Liver (tissue), 9 donors: ENCODE measurements around the gene STX16. TPM values are rescaled to one million over a fixed set of nuclear protein-coding genes. Genes with fewer than 3 reads are reported as not detected.

ENCODE experiments used
- DNase-seq: peaks from one replicate; pipeline ENCODE4 v3.0.0-alpha.2; 2017; ENCODE audit warnings: low spot score
- H3K27ac ChIP-seq, 2 donors: one replicate each; pipeline ENCODE4 v1.7.0; 2013; ENCODE audit warnings: inconsistent platforms in 2 of 2, low read length in 2 of 2, control low read depth in 1 of 2, low read depth in 1 of 2, mild to moderate bottlenecking in 1 of 2
- H3K27me3 ChIP-seq, 4 donors: one replicate each; pipeline versions ENCODE4 v1.6.1 to v1.7.0; 2013; ENCODE audit warnings: low read length in 3 of 4, inconsistent platforms in 1 of 4, mild to moderate bottlenecking in 1 of 4, moderate library complexity in 1 of 4; ENCODE audit not compliant: control insufficient read depth in 4 of 4, insufficient read depth in 4 of 4
- H3K36me3 ChIP-seq, 4 donors: one replicate each; pipeline versions ENCODE4 v1.6.1 to v1.7.0; 2013; ENCODE audit warnings: low read length in 3 of 4, mild to moderate bottlenecking in 3 of 4, low read depth in 1 of 4, moderate library complexity in 1 of 4; ENCODE audit not compliant: control insufficient read depth in 4 of 4, insufficient read depth in 3 of 4
- H3K4me1 ChIP-seq, 4 donors: one replicate each; pipeline versions ENCODE4 v1.6.1 to v1.7.0; 2013; ENCODE audit warnings: low read length in 3 of 4, mild to moderate bottlenecking in 3 of 4, moderate library complexity in 1 of 4; ENCODE audit not compliant: control insufficient read depth in 4 of 4, insufficient read depth in 4 of 4
- H3K4me3 ChIP-seq, 3 donors: one replicate each; pipeline versions ENCODE4 v1.6.1 to v1.7.0; 2013; ENCODE audit warnings: low read length in 3 of 3, control low read depth in 1 of 3, low read depth in 1 of 3, mild to moderate bottlenecking in 1 of 3
- H3K9ac ChIP-seq, 2 donors: one replicate each; pipeline ENCODE4 v1.7.0; 2013; ENCODE audit warnings: low read length in 2 of 2, mild to moderate bottlenecking in 2 of 2, moderate library complexity in 2 of 2, control low read depth in 1 of 2, low read depth in 1 of 2
- H3K9me3 ChIP-seq, 4 donors: one replicate each; pipeline versions ENCODE4 v1.6.1 to v1.7.0; 2013; ENCODE audit warnings: low read length in 3 of 4; ENCODE audit not compliant: control insufficient read depth in 4 of 4
- FOXA1 ChIP-seq: IDR thresholded peaks from 2 replicates; pipeline ENCODE4 v1.6.1; 2016; ENCODE audit warnings: antibody characterized with exemption
- FOXA2 ChIP-seq: IDR thresholded peaks from 2 replicates; pipeline ENCODE4 v1.6.1; 2016; ENCODE audit warnings: antibody characterized with exemption
- GABPA ChIP-seq, 2 donors: IDR thresholded peaks in 1 of 2; conservative IDR thresholded peaks in 1 of 2; 2 replicates each; pipeline ENCODE4 v1.6.1; 2016; ENCODE audit warnings: antibody characterized with exemption in 2 of 2, mild to moderate bottlenecking in 1 of 2, moderate library complexity in 1 of 2
- JUND ChIP-seq, 2 donors: IDR thresholded peaks; 2 replicates each; pipeline ENCODE4 v1.6.1; 2016; ENCODE audit warnings: antibody characterized with exemption in 2 of 2
- NR2F2 ChIP-seq: IDR thresholded peaks from 2 replicates; pipeline ENCODE4 v1.6.1; 2016; ENCODE audit warnings: antibody characterized with exemption
- SP1 ChIP-seq: IDR thresholded peaks from 2 replicates; pipeline ENCODE4 v1.6.1; 2018; ENCODE audit warnings: antibody characterized with exemption, mild to moderate bottlenecking
- TAF1 ChIP-seq: conservative IDR thresholded peaks from 2 replicates; pipeline ENCODE4 v1.6.1; 2016; ENCODE audit warnings: antibody characterized with exemption, mild to moderate bottlenecking
- WGBS: extraction: QIAGEN DNeasy Blood & Tissue Kit; methylation state at CpG from one replicate; pipeline ENCODE4 v1.1.7; 2013; 5-methylcytosine and 5-hydroxymethylcytosine counted together
- polyA plus RNA-seq, 2 donors: library from polyadenylated mRNA; stranded (reverse) in 1 of 2; unstranded in 1 of 2; fragments of 200-250 nt in 1 of 2; fragments of >200 nt in 1 of 2; fragmentation: Nextera tagmentation in 1 of 2; extraction: Ambion mirVana in 1 of 2; gene quantifications; one replicate each; pipeline versions ENCODE4 v1.2.1 to v1.2.3, GENCODE V29; 2013 to 2015
- total RNA-seq, 2 donors: library from RNA; depleted of rRNA; stranded (reverse); fragments of >200 nt; gene quantifications; one replicate each; pipeline ENCODE4 v1.2.3, GENCODE V29; 2014
- TF ChIP-seq, protein P1 (sequence below): fragments of 150-350 bp; IDR thresholded peaks from 2 replicates; pipeline ENCODE4 v1.5.1; 2017; ENCODE audit warnings: improper control_type of control experiment, low read depth, low read length; ENCODE audit not compliant: missing input control
- TF ChIP-seq, protein P2 (sequence below): IDR thresholded peaks from 2 replicates; pipeline ENCODE4 v1.6.1; 2016; ENCODE audit warnings: antibody characterized with exemption, mild to moderate bottlenecking
- TF ChIP-seq, protein P3 (sequence below): IDR thresholded peaks from 2 replicates; pipeline ENCODE4 v1.6.1; 2016; ENCODE audit warnings: antibody characterized with exemption
- TF ChIP-seq, protein P4 (sequence below): IDR thresholded peaks from 2 replicates; pipeline ENCODE4 v1.6.1; 2016; ENCODE audit warnings: antibody characterized with exemption
- TF ChIP-seq, protein P5 (sequence below): IDR thresholded peaks from 2 replicates; pipeline ENCODE4 v1.6.1; 2016; ENCODE audit warnings: antibody characterized with exemption
- donor health status: healthy.
- donor health status: healthy.
- donor health status: healthy.
- donor health status: healthy.
- donor health status: healthy.

STX16 gene
- total and polyA plus RNA-seq, 4 donors = 8.5 to 32.5 (median 16.6) TPM

DNA sequence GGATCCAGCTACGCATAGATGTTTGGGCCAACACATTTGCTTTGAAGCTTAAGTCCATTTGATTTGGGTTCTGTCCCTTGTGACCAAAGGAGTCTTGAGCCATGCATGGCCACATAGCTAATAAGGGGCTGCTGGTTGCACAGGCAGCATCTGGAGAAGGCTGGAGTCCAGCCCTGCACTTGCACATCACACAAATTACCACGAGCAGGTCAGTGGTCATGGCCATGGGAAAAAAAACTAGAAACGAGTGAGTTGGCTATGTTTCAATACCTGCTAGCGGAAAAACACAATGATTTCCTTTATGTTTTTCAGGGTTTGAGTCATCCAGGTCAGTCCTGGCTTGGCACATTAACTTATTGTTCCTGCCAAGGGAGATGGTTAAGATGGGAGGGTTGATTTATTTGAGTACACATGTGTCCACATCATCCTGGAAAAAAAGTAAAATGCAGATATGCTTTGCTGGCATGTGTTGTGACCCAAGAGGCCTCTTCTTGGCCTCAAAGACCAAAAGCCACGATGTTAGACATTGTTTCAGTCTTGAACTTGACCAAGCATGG lies 5.6 kb upstream of the STX16 start:
- no peaks in the 10 kb centered on the region for H3K36me3 ChIP-seq

DNA sequence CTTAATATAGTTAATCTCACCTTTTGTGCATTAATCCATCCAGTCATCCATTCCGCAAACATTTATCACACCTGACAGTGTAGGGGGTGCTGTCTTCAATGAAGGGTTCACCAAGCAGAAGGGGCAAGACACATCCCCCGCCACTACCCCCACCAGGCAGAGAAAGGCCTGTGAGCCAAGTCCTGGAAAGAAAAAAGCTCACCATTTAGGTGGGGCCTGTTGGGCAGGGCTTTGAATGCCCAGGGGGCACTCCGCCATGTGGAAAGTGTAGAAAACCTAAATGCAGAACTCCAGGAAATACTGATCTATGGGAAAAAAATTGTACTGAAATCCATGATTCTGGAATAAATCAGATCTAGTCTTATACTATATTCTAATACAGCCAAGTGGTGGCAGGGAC lies 4.8 kb upstream of the STX16 start:
- H3K27me3 ChIP-seq = peaks cover 0 to 3% (median 0%) of the 10 kb centered on the region in 4 donors
- DNase-seq = no peak

More for the DNA sequence above, 5.6 kb upstream of the STX16 start:
- peaks cover 0 to 7% (median 2%) of the 10 kb centered on the region in 4 donors for H3K4me1 ChIP-seq
- 50% methylated on average over 5 of the region's 5 CpGs for WGBS
- no peak overlapping the region for H3K9ac ChIP-seq
- peaks cover 0 to 3% (median 0%) of the 10 kb centered on the region in 4 donors for H3K27me3 ChIP-seq
- H3K9me3 ChIP-seq = no peaks in the 10 kb centered on the region
- no peak overlapping the region for H3K4me3 ChIP-seq
- TF ChIP-seq NR2F2 (peak; percentile 61), SP1 (peak; percentile 13), FOXA2 (no peak)
- TF ChIP-seq, protein P1, sequence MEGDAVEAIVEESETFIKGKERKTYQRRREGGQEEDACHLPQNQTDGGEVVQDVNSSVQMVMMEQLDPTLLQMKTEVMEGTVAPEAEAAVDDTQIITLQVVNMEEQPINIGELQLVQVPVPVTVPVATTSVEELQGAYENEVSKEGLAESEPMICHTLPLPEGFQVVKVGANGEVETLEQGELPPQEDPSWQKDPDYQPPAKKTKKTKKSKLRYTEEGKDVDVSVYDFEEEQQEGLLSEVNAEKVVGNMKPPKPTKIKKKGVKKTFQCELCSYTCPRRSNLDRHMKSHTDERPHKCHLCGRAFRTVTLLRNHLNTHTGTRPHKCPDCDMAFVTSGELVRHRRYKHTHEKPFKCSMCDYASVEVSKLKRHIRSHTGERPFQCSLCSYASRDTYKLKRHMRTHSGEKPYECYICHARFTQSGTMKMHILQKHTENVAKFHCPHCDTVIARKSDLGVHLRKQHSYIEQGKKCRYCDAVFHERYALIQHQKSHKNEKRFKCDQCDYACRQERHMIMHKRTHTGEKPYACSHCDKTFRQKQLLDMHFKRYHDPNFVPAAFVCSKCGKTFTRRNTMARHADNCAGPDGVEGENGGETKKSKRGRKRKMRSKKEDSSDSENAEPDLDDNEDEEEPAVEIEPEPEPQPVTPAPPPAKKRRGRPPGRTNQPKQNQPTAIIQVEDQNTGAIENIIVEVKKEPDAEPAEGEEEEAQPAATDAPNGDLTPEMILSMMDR = no peak
- no peak overlapping the region for H3K27ac ChIP-seq
- DNase-seq = no peak

More for the DNA sequence above, 4.8 kb upstream of the STX16 start:
- Histone ChIP-seq H3K9ac (no peak overlapping the region), H3K27ac (no peak overlapping the region), H3K36me3 (no peaks in the 10 kb centered on the region), H3K4me1 (peaks cover 0 to 11% (median 2%) of the 10 kb centered on the region in 4 donors), H3K4me3 (no peak overlapping the region), H3K9me3 (no peaks in the 10 kb centered on the region)
- WGBS = 96% methylated on average over 3 of the region's 3 CpGs
- TF ChIP-seq, protein P1 = no peak
- TF ChIP-seq, protein P2, sequence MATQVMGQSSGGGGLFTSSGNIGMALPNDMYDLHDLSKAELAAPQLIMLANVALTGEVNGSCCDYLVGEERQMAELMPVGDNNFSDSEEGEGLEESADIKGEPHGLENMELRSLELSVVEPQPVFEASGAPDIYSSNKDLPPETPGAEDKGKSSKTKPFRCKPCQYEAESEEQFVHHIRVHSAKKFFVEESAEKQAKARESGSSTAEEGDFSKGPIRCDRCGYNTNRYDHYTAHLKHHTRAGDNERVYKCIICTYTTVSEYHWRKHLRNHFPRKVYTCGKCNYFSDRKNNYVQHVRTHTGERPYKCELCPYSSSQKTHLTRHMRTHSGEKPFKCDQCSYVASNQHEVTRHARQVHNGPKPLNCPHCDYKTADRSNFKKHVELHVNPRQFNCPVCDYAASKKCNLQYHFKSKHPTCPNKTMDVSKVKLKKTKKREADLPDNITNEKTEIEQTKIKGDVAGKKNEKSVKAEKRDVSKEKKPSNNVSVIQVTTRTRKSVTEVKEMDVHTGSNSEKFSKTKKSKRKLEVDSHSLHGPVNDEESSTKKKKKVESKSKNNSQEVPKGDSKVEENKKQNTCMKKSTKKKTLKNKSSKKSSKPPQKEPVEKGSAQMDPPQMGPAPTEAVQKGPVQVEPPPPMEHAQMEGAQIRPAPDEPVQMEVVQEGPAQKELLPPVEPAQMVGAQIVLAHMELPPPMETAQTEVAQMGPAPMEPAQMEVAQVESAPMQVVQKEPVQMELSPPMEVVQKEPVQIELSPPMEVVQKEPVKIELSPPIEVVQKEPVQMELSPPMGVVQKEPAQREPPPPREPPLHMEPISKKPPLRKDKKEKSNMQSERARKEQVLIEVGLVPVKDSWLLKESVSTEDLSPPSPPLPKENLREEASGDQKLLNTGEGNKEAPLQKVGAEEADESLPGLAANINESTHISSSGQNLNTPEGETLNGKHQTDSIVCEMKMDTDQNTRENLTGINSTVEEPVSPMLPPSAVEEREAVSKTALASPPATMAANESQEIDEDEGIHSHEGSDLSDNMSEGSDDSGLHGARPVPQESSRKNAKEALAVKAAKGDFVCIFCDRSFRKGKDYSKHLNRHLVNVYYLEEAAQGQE = no peak
- TF ChIP-seq FOXA2 = no peak
- no peak for TF ChIP-seq GABPA (IDR thresholded peaks at IDR 0.05 in 1 of 2, conservative IDR thresholded peaks at IDR 0.05 in 1 of 2)
- TF ChIP-seq FOXA1 = no peak
- no peak for TF ChIP-seq TAF1
- TF ChIP-seq, protein P3, sequence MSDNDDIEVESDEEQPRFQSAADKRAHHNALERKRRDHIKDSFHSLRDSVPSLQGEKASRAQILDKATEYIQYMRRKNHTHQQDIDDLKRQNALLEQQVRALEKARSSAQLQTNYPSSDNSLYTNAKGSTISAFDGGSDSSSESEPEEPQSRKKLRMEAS = no peak
- TF ChIP-seq, protein P4, sequence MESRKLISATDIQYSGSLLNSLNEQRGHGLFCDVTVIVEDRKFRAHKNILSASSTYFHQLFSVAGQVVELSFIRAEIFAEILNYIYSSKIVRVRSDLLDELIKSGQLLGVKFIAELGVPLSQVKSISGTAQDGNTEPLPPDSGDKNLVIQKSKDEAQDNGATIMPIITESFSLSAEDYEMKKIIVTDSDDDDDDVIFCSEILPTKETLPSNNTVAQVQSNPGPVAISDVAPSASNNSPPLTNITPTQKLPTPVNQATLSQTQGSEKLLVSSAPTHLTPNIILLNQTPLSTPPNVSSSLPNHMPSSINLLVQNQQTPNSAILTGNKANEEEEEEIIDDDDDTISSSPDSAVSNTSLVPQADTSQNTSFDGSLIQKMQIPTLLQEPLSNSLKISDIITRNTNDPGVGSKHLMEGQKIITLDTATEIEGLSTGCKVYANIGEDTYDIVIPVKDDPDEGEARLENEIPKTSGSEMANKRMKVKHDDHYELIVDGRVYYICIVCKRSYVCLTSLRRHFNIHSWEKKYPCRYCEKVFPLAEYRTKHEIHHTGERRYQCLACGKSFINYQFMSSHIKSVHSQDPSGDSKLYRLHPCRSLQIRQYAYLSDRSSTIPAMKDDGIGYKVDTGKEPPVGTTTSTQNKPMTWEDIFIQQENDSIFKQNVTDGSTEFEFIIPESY = no peak
- no peak for TF ChIP-seq JUND (IDR thresholded peaks at IDR 0.05)
- TF ChIP-seq, protein P5, sequence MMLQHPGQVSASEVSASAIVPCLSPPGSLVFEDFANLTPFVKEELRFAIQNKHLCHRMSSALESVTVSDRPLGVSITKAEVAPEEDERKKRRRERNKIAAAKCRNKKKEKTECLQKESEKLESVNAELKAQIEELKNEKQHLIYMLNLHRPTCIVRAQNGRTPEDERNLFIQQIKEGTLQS = no peak
